ENCODE data around the gene MSH5.

MSH5 gene

GRCh38 chr6:31734821-31735406 lies 4.9 kb upstream of the MSH5 start:
- peaks cover 11% of the 10 kb centered on the region for H3K79me1 ChIP-seq (ENCODE audit: low read length)
- H3K27ac ChIP-seq (ENCODE audit: low read depth, low read length), result peak overlapping the region; percentile 85
- H3K9ac ChIP-seq (ENCODE audit: low read length), result peak overlapping the region; percentile 100
- peak overlapping the region; percentile 83 for H3K23ac ChIP-seq (ENCODE audit: low read length)
- peak overlapping the region; percentile 1 for H3K4ac ChIP-seq (ENCODE audit: low read depth, low read length)
- H2AK5ac ChIP-seq (ENCODE audit: low read length), result no peak overlapping the region
- peak overlapping the region; percentile 99 for H3K56ac ChIP-seq (ENCODE audit: low read length)
- H3K36me3 ChIP-seq (ENCODE audit: control insufficient read depth, insufficient read depth, low read length), result peaks cover 16% of the 10 kb centered on the region
- H2BK5ac ChIP-seq (ENCODE audit: low read length), result peak overlapping the region; percentile 78
- WGBS (ENCODE audit: extremely low coverage, insufficient coverage, low lambda C conversion rate), result no CpG with 5 or more reads among the region's 18 CpGs
- H3K27me3 ChIP-seq (ENCODE audit: insufficient read depth, low read length, poor library complexity), result no peaks in the 10 kb centered on the region
- H3K79me2 ChIP-seq (ENCODE audit: control insufficient read depth, insufficient read depth, low read length), result peaks cover 28% of the 10 kb centered on the region
- H3K4me2 ChIP-seq (ENCODE audit: low read length), result peak overlapping the region; percentile 93
- peak overlapping the region; percentile 99 for H3K4me3 ChIP-seq (ENCODE audit: low read length)
- H3K4me1 ChIP-seq (ENCODE audit: control insufficient read depth, low read depth, low read length), result peaks cover 22% of the 10 kb centered on the region
- H4K5ac ChIP-seq (ENCODE audit: low read length), result no peak overlapping the region
- no peak overlapping the region for H2BK15ac ChIP-seq (replicated peaks; ENCODE audit: low read depth)
- no peak overlapping the region for H2BK120ac ChIP-seq (ENCODE audit: low read depth, low read length)
- peak; percentile 96 for DNase-seq
- H3K18ac ChIP-seq (ENCODE audit: low read length), result peak overlapping the region; percentile 40
- H4K8ac ChIP-seq (ENCODE audit: low read depth, low read length), result no peak overlapping the region

- no peaks in the 10 kb centered on the region for H3K27me3 ChIP-seq (ENCODE audit: insufficient read depth, low read length, poor library complexity)
- DNase-seq, result peak; percentile 94
- H3K4me3 ChIP-seq (ENCODE audit: low read length), result peak within 1 kb of the TSS; percentile 99
- H3K56ac ChIP-seq (ENCODE audit: low read length), result peak within 1 kb of the TSS; percentile 99
- peak within 1 kb of the TSS; percentile 85 for H3K27ac ChIP-seq (ENCODE audit: low read depth, low read length)
- peak within 1 kb of the TSS; percentile 88 for H2AK5ac ChIP-seq (ENCODE audit: low read length)
- peak within 1 kb of the TSS; percentile 100 for H3K9ac ChIP-seq (ENCODE audit: low read length)
- H4K8ac ChIP-seq (ENCODE audit: low read depth, low read length), result no peak within 1 kb of the TSS
- H3K36me3 ChIP-seq (ENCODE audit: control insufficient read depth, insufficient read depth, low read length), result peaks cover 16% of the 10 kb centered on the region
- H4K5ac ChIP-seq (ENCODE audit: low read length), result no peak within 1 kb of the TSS
- peak within 1 kb of the TSS; percentile 54 for H3K18ac ChIP-seq (ENCODE audit: low read length)
- H2BK15ac ChIP-seq (replicated peaks; ENCODE audit: low read depth), result no peak within 1 kb of the TSS
- peak within 1 kb of the TSS; percentile 93 for H3K4me2 ChIP-seq (ENCODE audit: low read length)
- H2BK120ac ChIP-seq (ENCODE audit: low read depth, low read length), result no peak within 1 kb of the TSS
- peaks cover 28% of the 10 kb centered on the region for H3K79me2 ChIP-seq (ENCODE audit: control insufficient read depth, insufficient read depth, low read length)
- H3K4me1 ChIP-seq (ENCODE audit: control insufficient read depth, low read depth, low read length), result peaks cover 25% of the 10 kb centered on the region
- whole genome bisulfite sequencing (ENCODE audit: extremely low coverage, insufficient coverage, low lambda C conversion rate), result no CpG with 5 or more reads among the region's 24 CpGs
- H3K4ac ChIP-seq (ENCODE audit: low read depth, low read length), result peak within 1 kb of the TSS; percentile 74
- H3K23ac ChIP-seq (ENCODE audit: low read length), result no peak within 1 kb of the TSS
- H2BK5ac ChIP-seq (ENCODE audit: low read length), result peak within 1 kb of the TSS; percentile 83
- H3K79me1 ChIP-seq (ENCODE audit: low read length), result peaks cover 11% of the 10 kb centered on the region
Measured at GRCh38 chr6:31736021-31736767, 3.6 kb upstream of the MSH5 start, which contains the start of gene CLIC1. TSS of gene CLIC1 (minus strand) at chr6:31736530. CDS start at chr6:31736300, 230 bp downstream.

- no CpG with 5 or more reads among the region's 10 CpGs for WGBS (ENCODE audit: extremely low coverage, insufficient coverage, low lambda C conversion rate)
- no peak overlapping the region for H2AK5ac ChIP-seq (ENCODE audit: low read length)
- H3K4me2 ChIP-seq (ENCODE audit: low read length), result peak overlapping the region; percentile 1
- no peaks in the 10 kb centered on the region for H3K27me3 ChIP-seq (ENCODE audit: insufficient read depth, low read length, poor library complexity)
- no peak overlapping the region for H2BK15ac ChIP-seq (replicated peaks; ENCODE audit: low read depth)
- H2BK120ac ChIP-seq (ENCODE audit: low read depth, low read length), result no peak overlapping the region
- DNase-seq, result no peak
- H3K27ac ChIP-seq (ENCODE audit: low read depth, low read length), result peak overlapping the region; percentile 55
- peak overlapping the region; percentile 54 for H3K18ac ChIP-seq (ENCODE audit: low read length)
- H3K79me1 ChIP-seq (ENCODE audit: low read length), result peaks cover 11% of the 10 kb centered on the region
- H2BK5ac ChIP-seq (ENCODE audit: low read length), result peak overlapping the region; percentile 3
- peak overlapping the region; percentile 84 for H3K56ac ChIP-seq (ENCODE audit: low read length)
- H3K23ac ChIP-seq (ENCODE audit: low read length), result no peak overlapping the region
- peaks cover 25% of the 10 kb centered on the region for H3K4me1 ChIP-seq (ENCODE audit: control insufficient read depth, low read depth, low read length)
- no peak overlapping the region for H4K5ac ChIP-seq (ENCODE audit: low read length)
- H3K9ac ChIP-seq (ENCODE audit: low read length), result peak overlapping the region; percentile 100
- H4K8ac ChIP-seq (ENCODE audit: low read depth, low read length), result no peak overlapping the region
- peak overlapping the region; percentile 40 for H3K4ac ChIP-seq (ENCODE audit: low read depth, low read length)
- H3K4me3 ChIP-seq (ENCODE audit: low read length), result no peak overlapping the region
- H3K79me2 ChIP-seq (ENCODE audit: control insufficient read depth, insufficient read depth, low read length), result peaks cover 28% of the 10 kb centered on the region
- H3K36me3 ChIP-seq (ENCODE audit: control insufficient read depth, insufficient read depth, low read length), result peaks cover 13% of the 10 kb centered on the region
Measured at GRCh38 chr6:31736768-31737314, 3.0 kb upstream of the MSH5 start.

- H3K36me3 ChIP-seq (ENCODE audit: control insufficient read depth, insufficient read depth, low read length), result peaks cover 9% of the 10 kb centered on the region
- peak; percentile 68 for DNase-seq
- no peak overlapping the region for H2AK5ac ChIP-seq (ENCODE audit: low read length)
- H2BK5ac ChIP-seq (ENCODE audit: low read length), result no peak overlapping the region
- H4K5ac ChIP-seq (ENCODE audit: low read length), result no peak overlapping the region
- peaks cover 11% of the 10 kb centered on the region for H3K79me1 ChIP-seq (ENCODE audit: low read length)
- no peak overlapping the region for H3K4ac ChIP-seq (ENCODE audit: low read depth, low read length)
- no CpG with 5 or more reads among the region's 7 CpGs for WGBS (ENCODE audit: extremely low coverage, insufficient coverage, low lambda C conversion rate)
- H3K4me3 ChIP-seq (ENCODE audit: low read length), result no peak overlapping the region
- H3K4me1 ChIP-seq (ENCODE audit: control insufficient read depth, low read depth, low read length), result peaks cover 25% of the 10 kb centered on the region
- H4K8ac ChIP-seq (ENCODE audit: low read depth, low read length), result no peak overlapping the region
- H3K18ac ChIP-seq (ENCODE audit: low read length), result peak overlapping the region; percentile 53
- H2BK15ac ChIP-seq (replicated peaks; ENCODE audit: low read depth), result no peak overlapping the region
- peak overlapping the region; percentile 42 for H3K27ac ChIP-seq (ENCODE audit: low read depth, low read length)
- no peak overlapping the region for H3K4me2 ChIP-seq (ENCODE audit: low read length)
- peaks cover 28% of the 10 kb centered on the region for H3K79me2 ChIP-seq (ENCODE audit: control insufficient read depth, insufficient read depth, low read length)
- H3K9ac ChIP-seq (ENCODE audit: low read length), result peak overlapping the region; percentile 33
- no peak overlapping the region for H2BK120ac ChIP-seq (ENCODE audit: low read depth, low read length)
- H3K23ac ChIP-seq (ENCODE audit: low read length), result no peak overlapping the region
- no peaks in the 10 kb centered on the region for H3K27me3 ChIP-seq (ENCODE audit: insufficient read depth, low read length, poor library complexity)
- H3K56ac ChIP-seq (ENCODE audit: low read length), result peak overlapping the region; percentile 86
Measured at GRCh38 chr6:31737315-31737990, 2.4 kb upstream of the MSH5 start.

GRCh38 chr6:31737991-31738979 lies 1.5 kb upstream of the MSH5 start:
- H4K8ac ChIP-seq (ENCODE audit: low read depth, low read length), result no peak overlapping the region
- peak overlapping the region; percentile 53 for H3K18ac ChIP-seq (ENCODE audit: low read length)
- peak overlapping the region; percentile 67 for H2BK15ac ChIP-seq (replicated peaks; ENCODE audit: low read depth)
- H3K4me2 ChIP-seq (ENCODE audit: low read length), result no peak overlapping the region
- peak overlapping the region; percentile 34 for H3K9ac ChIP-seq (ENCODE audit: low read length)
- H3K4ac ChIP-seq (ENCODE audit: low read depth, low read length), result peak overlapping the region; percentile 73
- H2AK5ac ChIP-seq (ENCODE audit: low read length), result peak overlapping the region; percentile 71
- peak overlapping the region; percentile 86 for H3K56ac ChIP-seq (ENCODE audit: low read length)
- peak; percentile 80 for DNase-seq
- peaks cover 25% of the 10 kb centered on the region for H3K4me1 ChIP-seq (ENCODE audit: control insufficient read depth, low read depth, low read length)
- peaks cover 28% of the 10 kb centered on the region for H3K79me2 ChIP-seq (ENCODE audit: control insufficient read depth, insufficient read depth, low read length)
- H3K27ac ChIP-seq (ENCODE audit: low read depth, low read length), result peak overlapping the region; percentile 42
- no CpG with 5 or more reads among the region's 6 CpGs for WGBS (ENCODE audit: extremely low coverage, insufficient coverage, low lambda C conversion rate)
- peak overlapping the region; percentile 46 for H2BK5ac ChIP-seq (ENCODE audit: low read length)
- H4K5ac ChIP-seq (ENCODE audit: low read length), result no peak overlapping the region
- no peaks in the 10 kb centered on the region for H3K27me3 ChIP-seq (ENCODE audit: insufficient read depth, low read length, poor library complexity)
- H3K79me1 ChIP-seq (ENCODE audit: low read length), result peaks cover 11% of the 10 kb centered on the region
- no peak overlapping the region for H3K23ac ChIP-seq (ENCODE audit: low read length)
- H3K4me3 ChIP-seq (ENCODE audit: low read length), result no peak overlapping the region
- peaks cover 7% of the 10 kb centered on the region for H3K36me3 ChIP-seq (ENCODE audit: control insufficient read depth, insufficient read depth, low read length)
- H2BK120ac ChIP-seq (ENCODE audit: low read depth, low read length), result peak overlapping the region; percentile 7
